Duodenal mucosa (tissue), 2 donors: ENCODE results near the gene SLC35C1.

Source experiments
- H3K27ac ChIP-seq: one replicate; pipeline ENCODE4 v1.7.0; 2013; ENCODE audit warnings: low read depth, low read length
- H3K27me3 ChIP-seq, 2 donors: one replicate each; pipeline ENCODE4 v1.7.0; 2013; ENCODE audit warnings: low read length in 2 of 2, control low read depth in 1 of 2; ENCODE audit not compliant: insufficient read depth in 2 of 2, control insufficient read depth in 1 of 2
- H3K36me3 ChIP-seq, 2 donors: one replicate each; pipeline ENCODE4 v1.7.0; 2013; ENCODE audit warnings: low read length in 2 of 2, control low read depth in 1 of 2; ENCODE audit not compliant: insufficient read depth in 2 of 2, control insufficient read depth in 1 of 2
- H3K4me1 ChIP-seq, 2 donors: one replicate each; pipeline ENCODE4 v1.7.0; 2013; ENCODE audit warnings: low read length in 2 of 2, control low read depth in 1 of 2; ENCODE audit not compliant: insufficient read depth in 2 of 2, control insufficient read depth in 1 of 2
- H3K4me3 ChIP-seq, 2 donors: one replicate each; pipeline ENCODE4 v1.7.0; 2013; ENCODE audit warnings: low read length in 2 of 2, low read depth in 1 of 2
- H3K9ac ChIP-seq, 2 donors: one replicate each; pipeline ENCODE4 v1.7.0; 2013; ENCODE audit warnings: low read length in 2 of 2, low read depth in 1 of 2
- H3K9me3 ChIP-seq, 2 donors: one replicate each; pipeline ENCODE4 v1.7.0; 2013; ENCODE audit warnings: low read length in 2 of 2, control low read depth in 1 of 2; ENCODE audit not compliant: control insufficient read depth in 1 of 2

Gene SLC35C1

GRCh38 chr11:45771193-45771565 lies 33.8 kb upstream of the SLC35C1 start:
- peak overlapping the region; percentile 68 to 69 for H3K9ac ChIP-seq
- no peaks in the 10 kb centered on the region for H3K36me3 ChIP-seq
- no peaks in the 10 kb centered on the region for H3K27me3 ChIP-seq
- peak overlapping the region; percentile 81 to 90 for H3K4me3 ChIP-seq
- H3K4me1 ChIP-seq, result peaks cover 0 to 10% of the 10 kb centered on the region in 2 donors
- no peak overlapping the region for H3K27ac ChIP-seq
- H3K9me3 ChIP-seq, result no peaks in the 10 kb centered on the region

- peak overlapping the region; percentile 68 to 69 for H3K9ac ChIP-seq
- no peak overlapping the region for H3K27ac ChIP-seq
Observed at GRCh38 chr11:45771566-45772448, 33.1 kb upstream of the SLC35C1 start.

GRCh38 chr11:45772449-45772774 lies 32.5 kb upstream of the SLC35C1 start:
- H3K9ac ChIP-seq, result no peak overlapping the region
- no peaks in the 10 kb centered on the region for H3K27me3 ChIP-seq
- no peaks in the 10 kb centered on the region for H3K36me3 ChIP-seq
- H3K4me1 ChIP-seq, result peaks cover 0 to 10% of the 10 kb centered on the region in 2 donors
- peak overlapping the region; percentile 81 to 90 for H3K4me3 ChIP-seq
- H3K9me3 ChIP-seq, result no peaks in the 10 kb centered on the region
- no peak overlapping the region for H3K27ac ChIP-seq

More at GRCh38 chr11:45771566-45772448, 33.1 kb upstream of the SLC35C1 start:
- H3K9me3 ChIP-seq, result no peaks in the 10 kb centered on the region
- peaks cover 0 to 10% of the 10 kb centered on the region in 2 donors for H3K4me1 ChIP-seq
- H3K4me3 ChIP-seq, result peak overlapping the region; percentile 81 to 90
- no peaks in the 10 kb centered on the region for H3K36me3 ChIP-seq
- H3K27me3 ChIP-seq, result no peaks in the 10 kb centered on the region

- Histone ChIP-seq H3K27me3 (no peaks in the 10 kb centered on the region), H3K27ac (no peak overlapping the region), H3K4me1 (peaks cover 0 to 10% of the 10 kb centered on the region in 2 donors), H3K4me3 (no peak overlapping the region), H3K36me3 (no peaks in the 10 kb centered on the region), H3K9me3 (no peaks in the 10 kb centered on the region), H3K9ac (no peak overlapping the region)
Observed at GRCh38 chr11:45772986-45773785, 31.8 kb upstream of the SLC35C1 start.

- no peak overlapping the region for H3K27ac ChIP-seq
- H3K36me3 ChIP-seq, result no peaks in the 10 kb centered on the region
- no peak overlapping the region for H3K4me3 ChIP-seq
- H3K9ac ChIP-seq, result no peak overlapping the region
- no peaks in the 10 kb centered on the region for H3K27me3 ChIP-seq
- peaks cover 0 to 10% of the 10 kb centered on the region in 2 donors for H3K4me1 ChIP-seq
- H3K9me3 ChIP-seq, result no peaks in the 10 kb centered on the region
Observed at GRCh38 chr11:45773786-45774655, 30.9 kb upstream of the SLC35C1 start.

GRCh38 chr11:45774786-45775185 lies 30.2 kb upstream of the SLC35C1 start:
- no peak overlapping the region for H3K9ac ChIP-seq
- peaks cover 0 to 10% of the 10 kb centered on the region in 2 donors for H3K4me1 ChIP-seq
- H3K9me3 ChIP-seq, result no peaks in the 10 kb centered on the region
- H3K27me3 ChIP-seq, result no peaks in the 10 kb centered on the region
- no peaks in the 10 kb centered on the region for H3K36me3 ChIP-seq
- H3K27ac ChIP-seq, result no peak overlapping the region
- H3K4me3 ChIP-seq, result no peak overlapping the region

GRCh38 chr11:45777127-45777969 lies 27.6 kb upstream of the SLC35C1 start:
- no peak overlapping the region for H3K27ac ChIP-seq
- H3K4me1 ChIP-seq, result peaks cover 0 to 1% of the 10 kb centered on the region in 2 donors
- H3K27me3 ChIP-seq, result no peaks in the 10 kb centered on the region
- no peak overlapping the region for H3K9ac ChIP-seq
- no peaks in the 10 kb centered on the region for H3K9me3 ChIP-seq
- no peaks in the 10 kb centered on the region for H3K36me3 ChIP-seq
- H3K4me3 ChIP-seq, result no peak overlapping the region

GRCh38 chr11:45778341-45778740 lies 26.6 kb upstream of the SLC35C1 start:
- no peaks in the 10 kb centered on the region for H3K27me3 ChIP-seq
- no peaks in the 10 kb centered on the region for H3K4me1 ChIP-seq
- no peak overlapping the region for H3K9ac ChIP-seq
- H3K27ac ChIP-seq, result no peak overlapping the region
- H3K9me3 ChIP-seq, result no peaks in the 10 kb centered on the region
- no peak overlapping the region for H3K4me3 ChIP-seq
- no peaks in the 10 kb centered on the region for H3K36me3 ChIP-seq

DNA sequence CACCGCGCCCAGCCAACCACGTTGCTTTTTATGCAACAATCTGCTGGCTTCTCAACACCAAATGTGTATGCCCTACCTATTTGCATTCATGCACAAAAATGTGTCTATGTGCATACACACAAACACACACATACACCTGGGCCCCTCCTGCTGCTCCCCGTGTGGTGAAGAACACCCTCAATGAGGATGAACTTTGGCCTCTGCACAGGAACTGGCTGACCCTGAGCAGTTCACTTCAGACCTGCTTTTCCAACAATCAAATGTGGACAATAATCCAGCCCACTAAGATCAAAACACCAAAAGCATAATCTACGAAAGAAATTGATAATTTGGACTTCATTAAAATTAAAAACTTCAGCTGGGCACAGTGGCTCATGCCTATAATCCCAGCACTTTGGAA lies 25.3 kb upstream of the SLC35C1 start:
- H3K27me3 ChIP-seq, result no peaks in the 10 kb centered on the region
- no peaks in the 10 kb centered on the region for H3K9me3 ChIP-seq
- no peak overlapping the region for H3K4me3 ChIP-seq

More for the DNA sequence above, 25.3 kb upstream of the SLC35C1 start:
- H3K36me3 ChIP-seq, result no peaks in the 10 kb centered on the region
- no peaks in the 10 kb centered on the region for H3K4me1 ChIP-seq
- H3K27ac ChIP-seq, result no peak overlapping the region
- no peak overlapping the region for H3K9ac ChIP-seq
